BLaER1 treated with 17β-estradiol and CSF1 and Interleukin-3, amounts not matched to agents 10 nM and 100 nM (cell line): ENCODE data around the gene RABGAP1L.
"Not testable (repeated sequence)": the region's sequence is repeated elsewhere in the genome, so short reads cannot be mapped to it uniquely, and the experiment has no call there.

ENCODE experiments used
- H3K27ac ChIP-seq, 11 experiments: shearing (Covaris generic); formaldehyde crosslinking; 2 replicates each; pipeline ENCODE4 v1.8.1; 2022
- H3K27me3 ChIP-seq, 11 experiments: shearing (Covaris generic); formaldehyde crosslinking; 2 replicates each; pipeline ENCODE4 v1.8.1; 2022
- H3K36me3 ChIP-seq, 11 experiments: shearing (Covaris generic); formaldehyde crosslinking; 2 replicates each; pipeline ENCODE4 v1.8.1; 2022
- H3K4me1 ChIP-seq, 10 experiments: shearing (Covaris generic); formaldehyde crosslinking; 2 replicates each; pipeline ENCODE4 v1.8.1; 2022
- H3K4me2 ChIP-seq, 11 experiments: shearing (Covaris generic); formaldehyde crosslinking; 2 replicates each; pipeline ENCODE4 v1.8.1; 2022
- H3K4me3 ChIP-seq, 10 experiments: shearing (Covaris generic); formaldehyde crosslinking; 2 replicates each; pipeline ENCODE4 v1.8.1; 2022
- H3K9ac ChIP-seq, 11 experiments: shearing (Covaris generic); formaldehyde crosslinking; 2 replicates each; pipeline ENCODE4 v1.8.1; 2022
- H3K9me3 ChIP-seq, 11 experiments: shearing (Covaris generic); formaldehyde crosslinking; replicated peaks in 1 of 11; 2 replicates each; pipeline ENCODE4 v1.8.1; 2022
- H4K20me1 ChIP-seq, 11 experiments: shearing (Covaris generic); formaldehyde crosslinking; 2 replicates each; pipeline ENCODE4 v1.8.1; 2022
- Cebpa-rat ChIP-seq, 11 experiments: shearing (Covaris generic); IDR thresholded peaks; 2 replicates each; pipeline ENCODE4 v1.8.1; 2022

The RABGAP1L gene

GRCh38 chr1:174680101-174680500 lies 520.8 kb downstream of the RABGAP1L start:
- Histone ChIP-seq H3K4me3 (no peak overlapping the region), H3K36me3 (peaks cover 0 to 4% (median 0%) of the 10 kb centered on the region in 11 experiments; a peak in 2 of 22 replicates), H4K20me1 (no peaks in the 10 kb centered on the region), H3K27ac (no peak overlapping the region), H3K9ac (no peak overlapping the region), H3K4me2 (no peak overlapping the region), H3K9me3 (no peaks in the 10 kb centered on the region), H3K27me3 (no peaks in the 10 kb centered on the region), H3K4me1 (no peaks in the 10 kb centered on the region; a peak in 1 of 20 replicates)
- no peak for TF ChIP-seq Cebpa-rat (IDR thresholded peaks at IDR 0.05)

DNA sequence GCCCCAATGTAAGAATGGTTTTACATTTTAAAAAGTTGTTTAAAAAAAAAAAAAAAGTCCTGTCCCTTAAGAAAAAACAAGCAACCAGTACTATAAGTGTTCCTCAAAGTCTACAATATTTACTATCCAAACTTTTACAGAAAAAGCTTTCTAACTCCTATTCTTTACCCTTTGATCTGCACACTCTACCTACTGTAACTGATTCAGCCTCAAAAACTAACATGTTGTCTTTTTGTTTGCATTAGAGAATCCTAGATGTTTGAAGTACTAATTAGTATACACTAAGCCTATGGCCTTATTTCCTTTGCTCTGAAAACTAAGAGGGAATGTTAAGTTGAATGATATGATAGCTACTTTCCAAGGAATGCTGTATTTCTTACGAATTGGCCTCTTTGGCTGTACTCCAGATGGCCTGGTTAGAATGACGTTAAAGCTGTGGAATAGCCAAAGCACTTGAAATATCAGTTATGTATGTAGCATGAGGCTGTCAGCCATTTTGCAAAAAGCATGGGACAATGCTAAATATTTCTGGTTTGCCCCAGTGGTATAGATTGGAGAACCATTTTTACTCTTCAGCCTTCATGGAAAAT lies 523.2 kb downstream of the RABGAP1L start:
- no peak overlapping the region for H3K27ac ChIP-seq
- H3K27me3 ChIP-seq = no peaks in the 10 kb centered on the region
- no peaks in the 10 kb centered on the region for H3K9me3 ChIP-seq
- H3K4me2 ChIP-seq = no peak overlapping the region
- TF ChIP-seq Cebpa-rat (IDR thresholded peaks at IDR 0.05) = no peak
- H3K4me3 ChIP-seq = no peak overlapping the region
- H3K4me1 ChIP-seq = no peaks in the 10 kb centered on the region; a peak in 1 of 20 replicates
- H3K36me3 ChIP-seq = peaks cover 0 to 12% (median 0%) of the 10 kb centered on the region in 11 experiments; a peak in 3 of 22 replicates
- no peak overlapping the region for H3K9ac ChIP-seq
- no peaks in the 10 kb centered on the region for H4K20me1 ChIP-seq

DNA sequence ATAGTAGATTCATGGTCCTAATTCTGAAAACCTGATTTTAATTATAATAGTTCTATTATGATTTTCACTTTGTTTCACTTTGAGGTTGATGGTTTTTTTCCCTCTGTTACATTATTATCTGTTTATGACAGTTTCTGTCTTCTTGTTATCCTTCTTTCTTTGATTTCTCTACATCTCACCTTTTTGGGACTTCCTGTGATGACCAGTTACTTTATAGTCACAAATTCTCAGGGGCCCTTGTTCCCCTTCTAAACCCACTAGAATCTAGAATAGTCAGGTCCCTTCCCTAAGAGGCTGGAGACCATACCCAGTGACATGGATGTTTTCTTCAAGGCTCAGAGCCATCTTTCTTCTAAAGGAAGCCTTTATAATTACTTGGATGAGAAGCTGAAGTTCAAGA lies 526.9 kb downstream of the RABGAP1L start:
- Histone ChIP-seq H3K36me3 (peaks cover 0 to 12% (median 0%) of the 10 kb centered on the region in 11 experiments; a peak in 3 of 22 replicates), H3K9me3 (no peaks in the 10 kb centered on the region), H3K4me1 (no peaks in the 10 kb centered on the region; a peak in 1 of 20 replicates), H3K4me2 (no peak overlapping the region), H3K4me3 (no peak overlapping the region), H3K27me3 (no peaks in the 10 kb centered on the region), H3K27ac (no peak overlapping the region), H4K20me1 (no peaks in the 10 kb centered on the region), H3K9ac (no peak overlapping the region)
- no peak for TF ChIP-seq Cebpa-rat (IDR thresholded peaks at IDR 0.05)

GRCh38 chr1:174689524-174689923 lies 530.2 kb downstream of the RABGAP1L start:
- Histone ChIP-seq H3K4me2 (no peak overlapping the region), H3K4me1 (no peaks in the 10 kb centered on the region), H3K27me3 (no peaks in the 10 kb centered on the region), H3K4me3 (no peak overlapping the region), H3K27ac (no peak overlapping the region), H3K9me3 (no peaks in the 10 kb centered on the region), H3K9ac (no peak overlapping the region), H4K20me1 (no peaks in the 10 kb centered on the region), H3K36me3 (peaks cover 0 to 11% (median 0%) of the 10 kb centered on the region in 11 experiments; a peak in 2 of 22 replicates)
- TF ChIP-seq Cebpa-rat (IDR thresholded peaks at IDR 0.05) = no peak

- no peak overlapping the region for H3K27ac ChIP-seq
- no peaks in the 10 kb centered on the region for H4K20me1 ChIP-seq
- no peak for TF ChIP-seq Cebpa-rat (IDR thresholded peaks at IDR 0.05)
- H3K36me3 ChIP-seq = peaks cover 0 to 8% (median 0%) of the 10 kb centered on the region in 11 experiments; a peak in 1 of 22 replicates
- no peak overlapping the region for H3K4me3 ChIP-seq
- H3K4me1 ChIP-seq = no peaks in the 10 kb centered on the region
- no peaks in the 10 kb centered on the region for H3K27me3 ChIP-seq
- H3K9me3 ChIP-seq = no peaks in the 10 kb centered on the region
- H3K4me2 ChIP-seq = no peak overlapping the region
- no peak overlapping the region for H3K9ac ChIP-seq
These were observed 530.9 kb downstream of the RABGAP1L start for GRCh38 chr1:174690266-174690665.

- H3K36me3 ChIP-seq = peaks cover 0 to 3% (median 0%) of the 10 kb centered on the region in 11 experiments; a peak in 1 of 22 replicates
- H3K4me3 ChIP-seq = no peak overlapping the region
- no peak overlapping the region for H3K4me2 ChIP-seq
- no peaks in the 10 kb centered on the region for H4K20me1 ChIP-seq
- H3K4me1 ChIP-seq = no peaks in the 10 kb centered on the region
- no peak overlapping the region for H3K27ac ChIP-seq
- no peak for TF ChIP-seq Cebpa-rat (IDR thresholded peaks at IDR 0.05)
- no peaks in the 10 kb centered on the region for H3K27me3 ChIP-seq
- H3K9ac ChIP-seq = no peak overlapping the region
- H3K9me3 ChIP-seq = no peaks in the 10 kb centered on the region
These were observed 533.0 kb downstream of the RABGAP1L start for GRCh38 chr1:174692313-174692712.

GRCh38 chr1:174693085-174693484 lies 533.8 kb downstream of the RABGAP1L start:
- Histone ChIP-seq H3K4me3 (no peak overlapping the region), H3K27me3 (no peaks in the 10 kb centered on the region), H3K9ac (no peak overlapping the region), H3K9me3 (no peaks in the 10 kb centered on the region), H3K4me2 (no peak overlapping the region), H3K4me1 (no peaks in the 10 kb centered on the region), H3K27ac (no peak overlapping the region), H4K20me1 (no peaks in the 10 kb centered on the region), H3K36me3 (peaks cover 0 to 3% (median 0%) of the 10 kb centered on the region in 11 experiments; a peak in 1 of 22 replicates)
- no peak for TF ChIP-seq Cebpa-rat (IDR thresholded peaks at IDR 0.05)

GRCh38 chr1:174693539-174693938 lies 534.2 kb downstream of the RABGAP1L start:
- H3K9ac ChIP-seq, H3K4me3 ChIP-seq, H3K36me3 ChIP-seq, H3K4me1 ChIP-seq, H3K4me2 ChIP-seq, H3K27me3 ChIP-seq, H4K20me1 ChIP-seq, H3K9me3 ChIP-seq, H3K27ac ChIP-seq: not testable (repeated sequence)

- Histone ChIP-seq H3K27ac (no peak overlapping the region), H3K4me3 (no peak overlapping the region), H3K9me3 (no peaks in the 10 kb centered on the region), H3K4me2 (no peak overlapping the region), H3K9ac (no peak overlapping the region), H3K4me1 (no peaks in the 10 kb centered on the region), H3K36me3 (peaks cover 0 to 3% (median 0%) of the 10 kb centered on the region in 11 experiments; a peak in 1 of 22 replicates), H4K20me1 (no peaks in the 10 kb centered on the region), H3K27me3 (no peaks in the 10 kb centered on the region)
- no peak for TF ChIP-seq Cebpa-rat (IDR thresholded peaks at IDR 0.05)
These were observed 536.9 kb downstream of the RABGAP1L start for GRCh38 chr1:174696026-174696821.
